SK-N-SH treated with all-trans-retinoic acid at 6 μM for 48 hours (cell line): ENCODE data around the gene GRID1.

Experiments used
- ATAC-seq: fragments of 200-7000 bp; cut with Tn5 transposase; 3 replicates; pipeline ENCODE4 v1.9.1; 2020; ENCODE audit warnings: mild to moderate bottlenecking, moderate library complexity
- ARNTL ChIP-seq: fragments of 450-650 bp; formaldehyde crosslinking; IDR thresholded peaks from 2 replicates; pipeline ENCODE4 v1.5.0; 2020; ENCODE audit warnings: low read depth, mild to moderate bottlenecking, moderate library complexity, borderline replicate concordance
- BACH2 ChIP-seq: fragments of 250-450 bp; sonication (Bioruptor Pico); IDR thresholded peaks from 2 replicates; pipeline ENCODE4 v1.9.0; 2021; ENCODE audit warnings: mild to moderate bottlenecking, borderline replicate concordance
- CREB5 ChIP-seq: fragments of 250-450 bp; sonication (Bioruptor Pico); IDR thresholded peaks from 2 replicates; pipeline ENCODE4 v1.5.1; 2020; ENCODE audit warnings: low read depth, mild to moderate bottlenecking, moderate library complexity
- CSDC2 ChIP-seq: fragments of 250-450 bp; sonication (Bioruptor Pico); IDR thresholded peaks from 2 replicates; pipeline ENCODE4 v1.5.0; 2020; ENCODE audit warnings: mild to moderate bottlenecking, moderate library complexity
- CSRNP3 ChIP-seq: fragments of 250-450 bp; sonication (Bioruptor Pico); IDR thresholded peaks from 2 replicates; pipeline ENCODE4 v1.5.1; 2021; ENCODE audit warnings: mild to moderate bottlenecking, moderate library complexity
- ESRRG ChIP-seq: fragments of 250-450 bp; sonication (Bioruptor Pico); IDR thresholded peaks from 2 replicates; pipeline ENCODE4 v1.6.1; 2021; ENCODE audit warnings: mild to moderate bottlenecking
- ISL1 ChIP-seq: fragments of 250-450 bp; sonication (Bioruptor Pico); IDR thresholded peaks from 2 replicates; pipeline ENCODE4 v2.1.2; 2022; ENCODE audit warnings: mild to moderate bottlenecking, moderate library complexity
- OSR1 ChIP-seq: fragments of 250-450 bp; sonication (Bioruptor Pico); IDR thresholded peaks from 2 replicates; pipeline ENCODE4 v1.8.0; 2022; ENCODE audit warnings: moderate library complexity, mild to moderate bottlenecking, inconsistent platforms
- PATZ1 ChIP-seq: fragments of 250-450 bp; sonication (Bioruptor Pico); IDR thresholded peaks from 2 replicates; pipeline ENCODE4 v1.8.0; 2020; ENCODE audit warnings: mild to moderate bottlenecking, moderate library complexity, borderline replicate concordance
- POU6F1 ChIP-seq: fragments of 250-450 bp; sonication (Bioruptor Pico); IDR thresholded peaks from 2 replicates; pipeline ENCODE4 v1.8.0; 2021; ENCODE audit warnings: low read depth, mild to moderate bottlenecking, moderate library complexity, borderline replicate concordance
- RARB ChIP-seq: fragments of 250-450 bp; sonication (Bioruptor Pico); IDR thresholded peaks from 2 replicates; pipeline ENCODE4 v1.8.0; 2021; ENCODE audit warnings: mild to moderate bottlenecking, moderate library complexity
- SNAI2 ChIP-seq: fragments of 250-450 bp; sonication (Bioruptor Pico); IDR thresholded peaks from 2 replicates; pipeline ENCODE4 v1.5.0; 2020; ENCODE audit warnings: mild to moderate bottlenecking, moderate library complexity
- TCF4 ChIP-seq: fragments of 250-450 bp; sonication (Bioruptor Pico); IDR thresholded peaks from 2 replicates; pipeline ENCODE4 v1.8.0; 2021; ENCODE audit warnings: mild to moderate bottlenecking, moderate library complexity, borderline replicate concordance
- TOX ChIP-seq: fragments of 250-450 bp; sonication (Bioruptor Pico); IDR thresholded peaks from 2 replicates; pipeline ENCODE4 v1.8.0; 2021; ENCODE audit warnings: mild to moderate bottlenecking, moderate library complexity, borderline replicate concordance
- TSHZ2 ChIP-seq: fragments of 250-450 bp; sonication (Bioruptor Pico); IDR thresholded peaks from 2 replicates; pipeline ENCODE4 v1.5.0; 2020; ENCODE audit warnings: mild to moderate bottlenecking, moderate library complexity
- ZC3H10 ChIP-seq: fragments of 250-450 bp; sonication (Bioruptor Pico); IDR thresholded peaks from 2 replicates; pipeline ENCODE4 v1.5.1; 2021; ENCODE audit warnings: mild to moderate bottlenecking, moderate library complexity
- ZFP3 ChIP-seq: fragments of 250-450 bp; sonication (Bioruptor Pico); IDR thresholded peaks from 2 replicates; pipeline ENCODE4 v1.5.0; 2020; ENCODE audit warnings: mild to moderate bottlenecking, moderate library complexity
- ZFP30 ChIP-seq: fragments of 450-650 bp; formaldehyde crosslinking; IDR thresholded peaks from 2 replicates; pipeline ENCODE4 v1.5.0; 2022; ENCODE audit warnings: mild to moderate bottlenecking, moderate library complexity
- ZNF565 ChIP-seq: fragments of 450-650 bp; formaldehyde crosslinking; conservative IDR thresholded peaks from 2 replicates; pipeline ENCODE4 v1.5.0; 2020; ENCODE audit warnings: low read depth, mild to moderate bottlenecking, moderate library complexity
- ZNF70 ChIP-seq: fragments of 450-650 bp; formaldehyde crosslinking; IDR thresholded peaks from 2 replicates; pipeline ENCODE4 v1.5.0; 2020; ENCODE audit warnings: mild to moderate bottlenecking, moderate library complexity
- ZNF8 ChIP-seq: fragments of 450-650 bp; formaldehyde crosslinking; IDR thresholded peaks from 2 replicates; pipeline ENCODE4 v1.5.0; 2020; ENCODE audit warnings: mild to moderate bottlenecking, moderate library complexity

The GRID1 gene

GRCh38 chr10:85624511-85624910 is 742.1 kb downstream of the GRID1 start (continued):
- TF ChIP-seq TSHZ2 (CRISPR knock-in tag) (no peak), ZNF70 (CRISPR knock-in tag) (no peak), OSR1 (no peak), BACH2 (CRISPR knock-in tag) (no peak), SNAI2 (no peak), TCF4 (CRISPR knock-in tag) (no peak), ZC3H10 (CRISPR knock-in tag) (no peak), RARB (CRISPR knock-in tag) (no peak), ARNTL (CRISPR knock-in tag) (no peak), CSDC2 (CRISPR knock-in tag) (no peak)

- ATAC-seq: no peak
- TF ChIP-seq ZNF565 (CRISPR knock-in tag): no peak
- no peak for TF ChIP-seq ZC3H10 (CRISPR knock-in tag)
- no peak for TF ChIP-seq ISL1 (CRISPR knock-in tag)
- TF ChIP-seq CREB5 (CRISPR knock-in tag): no peak
- no peak for TF ChIP-seq SNAI2
- TF ChIP-seq, all 23 proteins: peak for 0
Measured at GRCh38 chr10:85623758-85624157, 742.8 kb downstream of the GRID1 start.

GRCh38 chr10:85623342-85623741 is 743.3 kb downstream of the GRID1 start:
- ATAC-seq: no peak
- TF ChIP-seq BACH2 (CRISPR knock-in tag) (no peak), CSDC2 (CRISPR knock-in tag) (no peak), TCF4 (CRISPR knock-in tag) (no peak), TOX (no peak), ZFP30 (CRISPR knock-in tag) (no peak), SNAI2 (no peak), CREB5 (CRISPR knock-in tag) (no peak), ESRRG (no peak), ZFP3 (CRISPR knock-in tag) (no peak), ZNF70 (CRISPR knock-in tag) (no peak), TSHZ2 (CRISPR knock-in tag) (no peak)

- TF ChIP-seq ISL1 (CRISPR knock-in tag) (no peak), ZFP3 (CRISPR knock-in tag) (no peak)
- ATAC-seq: no peak
Measured at GRCh38 chr10:85622425-85622824, 744.2 kb downstream of the GRID1 start.

GRCh38 chr10:85621562-85621961 is 745.0 kb downstream of the GRID1 start:
- TF ChIP-seq RARB (CRISPR knock-in tag): no peak
- no peak for TF ChIP-seq PATZ1 (CRISPR knock-in tag)
- no peak for TF ChIP-seq TCF4 (CRISPR knock-in tag)
- no peak for TF ChIP-seq SNAI2
- TF ChIP-seq TOX: no peak
- no peak for TF ChIP-seq CSRNP3 (CRISPR knock-in tag)
- TF ChIP-seq ZNF565 (CRISPR knock-in tag): no peak
- no peak for TF ChIP-seq ZNF8 (CRISPR knock-in tag)
- TF ChIP-seq ISL1 (CRISPR knock-in tag): no peak
- no peak for TF ChIP-seq POU6F1 (CRISPR knock-in tag)
- TF ChIP-seq, all 23 proteins: peak for 0
- ATAC-seq: no peak
